OCI-LY1 (cell line): Measurements from ENCODE around the gene NAPG.

Experiments used
- H2AFZ ChIP-seq: fragments of 200-600 bp; sonication (generic), shearing (Covaris generic); 2 replicates; pipeline ENCODE4 v1.6.0; 2014; ENCODE audit warnings: antibody characterized with exemption, mild to moderate bottlenecking, low read length
- H3F3A ChIP-seq: fragments of 200-600 bp; sonication (generic), shearing (Covaris generic); 2 replicates; pipeline ENCODE4 v1.6.0; 2014; ENCODE audit warnings: mild to moderate bottlenecking, antibody characterized with exemption, low read length, moderate library complexity; ENCODE audit not compliant: insufficient read depth
- H3K27ac ChIP-seq: fragments of 200-600 bp; sonication (generic); 2 replicates; pipeline ENCODE4 v1.5.1; 2014; ENCODE audit warnings: low read length, mixed run types, mild to moderate bottlenecking, low read depth; ENCODE audit not compliant: poor library complexity, severe bottlenecking
- H3K27me3 ChIP-seq: fragments of 200-600 bp; sonication (generic); 2 replicates; pipeline ENCODE4 v1.6.0; 2014; ENCODE audit warnings: antibody characterized with exemption, mild to moderate bottlenecking, low read length, moderate library complexity; ENCODE audit not compliant: insufficient read depth
- H3K36me3 ChIP-seq: fragments of 200-600 bp; sonication (generic); 2 replicates; pipeline ENCODE4 v1.6.1; 2014; ENCODE audit warnings: mild to moderate bottlenecking, antibody characterized with exemption, low read length, moderate library complexity, mixed read lengths; ENCODE audit not compliant: insufficient read depth
- H3K4me1 ChIP-seq: fragments of 200-600 bp; sonication (generic); 2 replicates; pipeline ENCODE4 v1.5.1; 2014; ENCODE audit warnings: mild to moderate bottlenecking, low read length, moderate library complexity; ENCODE audit not compliant: insufficient read depth, severe bottlenecking
- H3K4me2 ChIP-seq: fragments of 200-600 bp; sonication (generic), shearing (Covaris generic); 2 replicates; pipeline ENCODE4 v1.6.1; 2014; ENCODE audit warnings: low read length
- H3K4me3 ChIP-seq: fragments of 200-600 bp; sonication (generic); 2 replicates; pipeline ENCODE4 v1.5.1; 2014; ENCODE audit warnings: low read length, low read depth, mild to moderate bottlenecking, mixed read lengths; ENCODE audit not compliant: poor library complexity, severe bottlenecking
- H3K79me2 ChIP-seq: fragments of 200-600 bp; shearing (Covaris generic); 2 replicates; pipeline ENCODE4 v1.6.1; 2016; ENCODE audit warnings: mixed run types, low read length, mixed read lengths; ENCODE audit not compliant: insufficient read depth
- H3K9ac ChIP-seq: fragments of 200-600 bp; sonication (generic), shearing (Covaris generic); 2 replicates; pipeline ENCODE4 v1.6.1; 2014; ENCODE audit warnings: mild to moderate bottlenecking, low read length, mixed read lengths
- H3K9me2 ChIP-seq: fragments of 200-600 bp; sonication (generic), shearing (Covaris generic); 2 replicates; pipeline ENCODE4 v1.6.1; 2014; ENCODE audit warnings: low read depth, mild to moderate bottlenecking, low read length, mixed read lengths
- H3K9me3 ChIP-seq: fragments of 200-600 bp; shearing (Covaris generic); 2 replicates; pipeline ENCODE4 v1.6.1; 2014; ENCODE audit warnings: low read length, mixed read lengths
- H4K20me1 ChIP-seq: fragments of 200-600 bp; sonication (generic), shearing (Covaris generic); 2 replicates; pipeline ENCODE4 v1.6.0; 2016; ENCODE audit warnings: mild to moderate bottlenecking, low read length; ENCODE audit not compliant: insufficient read depth
- EZH2 ChIP-seq: fragments of 200-600 bp; sonication (generic), shearing (Covaris generic); IDR thresholded peaks from 2 replicates; pipeline ENCODE4 v1.8.0; 2017; ENCODE audit warnings: borderline replicate concordance, mixed run types, mild to moderate bottlenecking, antibody characterized with exemption, low read length, moderate library complexity, mixed read lengths
- TF ChIP-seq, protein P1 (sequence below): fragments of 200-600 bp; sonication (generic), shearing (Covaris generic); IDR thresholded peaks from 2 replicates; pipeline ENCODE4 v1.5.1; 2017; ENCODE audit warnings: mild to moderate bottlenecking, antibody characterized with exemption, low read length, moderate library complexity, mixed read lengths

Gene NAPG

DNA sequence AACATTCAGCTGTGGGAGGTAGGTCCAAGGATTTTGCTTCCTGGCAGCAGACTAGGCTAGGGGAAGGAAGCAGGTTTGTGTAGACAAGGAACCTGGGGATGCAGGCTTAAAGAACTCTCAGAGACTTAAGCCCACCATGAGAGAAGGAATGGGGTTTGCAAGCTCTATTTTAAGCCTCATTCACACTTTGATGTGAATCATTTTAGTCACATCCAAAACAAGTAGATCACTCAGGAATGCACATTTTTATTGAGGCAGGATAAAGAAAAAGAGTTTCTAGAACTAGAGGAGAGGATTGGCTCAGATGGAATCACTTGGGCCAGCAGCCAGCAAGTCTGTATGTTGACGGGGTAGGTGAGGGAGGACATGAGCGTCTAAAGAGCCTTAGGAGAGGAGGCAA is 3.3 kb upstream of the NAPG start:
- no peaks in the 10 kb centered on the region for H3K9me3 ChIP-seq
- no peaks in the 10 kb centered on the region for H4K20me1 ChIP-seq
- no peaks in the 10 kb centered on the region for H3K9me2 ChIP-seq
- no peak overlapping the region for H3K9ac ChIP-seq
- H3K4me3 ChIP-seq, result no peak overlapping the region
- H3K79me2 ChIP-seq, result peaks cover 12% of the 10 kb centered on the region
- H2AFZ ChIP-seq, result no peak overlapping the region
- no peaks in the 10 kb centered on the region for H3F3A ChIP-seq
- no peak overlapping the region for H3K4me2 ChIP-seq
- H3K27ac ChIP-seq, result no peak overlapping the region
- no peaks in the 10 kb centered on the region for H3K36me3 ChIP-seq
- H3K4me1 ChIP-seq, result peaks cover 20% of the 10 kb centered on the region
- no peaks in the 10 kb centered on the region; the same call in 1 of the 2 replicates for H3K27me3 ChIP-seq
- no peak for TF ChIP-seq EZH2
- TF ChIP-seq, protein P1, sequence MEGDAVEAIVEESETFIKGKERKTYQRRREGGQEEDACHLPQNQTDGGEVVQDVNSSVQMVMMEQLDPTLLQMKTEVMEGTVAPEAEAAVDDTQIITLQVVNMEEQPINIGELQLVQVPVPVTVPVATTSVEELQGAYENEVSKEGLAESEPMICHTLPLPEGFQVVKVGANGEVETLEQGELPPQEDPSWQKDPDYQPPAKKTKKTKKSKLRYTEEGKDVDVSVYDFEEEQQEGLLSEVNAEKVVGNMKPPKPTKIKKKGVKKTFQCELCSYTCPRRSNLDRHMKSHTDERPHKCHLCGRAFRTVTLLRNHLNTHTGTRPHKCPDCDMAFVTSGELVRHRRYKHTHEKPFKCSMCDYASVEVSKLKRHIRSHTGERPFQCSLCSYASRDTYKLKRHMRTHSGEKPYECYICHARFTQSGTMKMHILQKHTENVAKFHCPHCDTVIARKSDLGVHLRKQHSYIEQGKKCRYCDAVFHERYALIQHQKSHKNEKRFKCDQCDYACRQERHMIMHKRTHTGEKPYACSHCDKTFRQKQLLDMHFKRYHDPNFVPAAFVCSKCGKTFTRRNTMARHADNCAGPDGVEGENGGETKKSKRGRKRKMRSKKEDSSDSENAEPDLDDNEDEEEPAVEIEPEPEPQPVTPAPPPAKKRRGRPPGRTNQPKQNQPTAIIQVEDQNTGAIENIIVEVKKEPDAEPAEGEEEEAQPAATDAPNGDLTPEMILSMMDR, result no peak

GRCh38 chr18:10523544-10523943 is 2.3 kb upstream of the NAPG start:
- Histone ChIP-seq H3K4me1 (peaks cover 29% of the 10 kb centered on the region), H3K79me2 (peaks cover 21% of the 10 kb centered on the region), H3F3A (no peaks in the 10 kb centered on the region), H2AFZ (no peak overlapping the region), H3K9me2 (no peaks in the 10 kb centered on the region), H3K9ac (no peak overlapping the region), H3K4me2 (no peak overlapping the region), H3K9me3 (no peaks in the 10 kb centered on the region), H3K4me3 (no peak overlapping the region), H3K27ac (no peak overlapping the region), H3K27me3 (no peaks in the 10 kb centered on the region), H4K20me1 (no peaks in the 10 kb centered on the region), H3K36me3 (no peaks in the 10 kb centered on the region)
- TF ChIP-seq, protein P1, result no peak
- no peak for TF ChIP-seq EZH2

DNA sequence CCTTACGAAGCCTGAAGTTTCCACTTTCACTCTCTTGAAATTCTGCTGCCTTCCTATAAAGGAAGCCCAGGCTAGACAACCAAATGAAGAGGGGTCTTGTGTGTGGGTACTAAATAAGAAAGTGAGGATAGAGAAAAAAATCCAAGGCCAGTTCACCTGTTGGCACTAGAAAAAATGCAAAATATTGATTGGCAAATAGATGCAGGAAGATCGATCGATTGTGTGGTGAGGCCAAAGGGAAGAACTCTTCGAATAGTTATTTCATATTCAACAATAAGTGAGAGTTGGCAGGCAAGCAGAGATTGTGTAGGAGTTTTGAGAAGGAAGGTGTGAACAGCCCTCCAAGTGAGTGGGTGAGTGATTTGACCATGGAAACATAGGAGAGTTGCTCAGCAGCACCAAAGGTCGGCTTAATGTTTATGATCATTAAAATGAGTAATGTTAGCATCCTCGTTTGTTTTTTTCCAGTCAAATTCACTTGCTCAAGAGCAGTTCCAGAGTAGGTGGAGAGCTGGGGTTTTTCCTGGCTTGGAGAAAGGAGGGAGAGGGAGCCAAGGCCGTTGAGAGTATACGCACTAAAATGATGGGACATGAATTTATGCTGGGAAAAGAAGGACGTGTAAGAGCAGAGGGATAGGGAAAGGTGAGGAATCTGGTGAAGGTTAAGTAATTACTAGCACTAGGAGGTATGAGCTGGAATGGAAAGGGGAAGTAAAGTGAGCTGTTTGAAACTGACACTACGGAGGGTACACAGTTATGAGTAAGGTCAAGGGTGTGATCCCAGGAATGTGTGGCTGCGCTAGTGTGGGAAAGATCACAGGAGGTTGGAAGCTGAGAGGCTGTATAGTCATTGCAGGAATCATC is 1.1 kb upstream of the NAPG start:
- Histone ChIP-seq H3K4me3 (peak overlapping the region; percentile 85), H3K9me2 (no peaks in the 10 kb centered on the region), H3K36me3 (no peaks in the 10 kb centered on the region), H3F3A (no peaks in the 10 kb centered on the region), H3K9ac (no peak overlapping the region; the same call in 1 of the 2 replicates), H3K9me3 (no peaks in the 10 kb centered on the region), H2AFZ (no peak overlapping the region), H3K27me3 (no peaks in the 10 kb centered on the region), H4K20me1 (no peaks in the 10 kb centered on the region), H3K27ac (no peak overlapping the region), H3K79me2 (peaks cover 33% of the 10 kb centered on the region), H3K4me1 (peaks cover 38% of the 10 kb centered on the region), H3K4me2 (peak overlapping the region; percentile 55)
- TF ChIP-seq EZH2, result no peak
- TF ChIP-seq, protein P1, result no peak
